DND-41 (cell line): ENCODE results near the gene SEC63.

ENCODE experiments used
- CTCF ChIP-seq: IDR thresholded peaks from 2 replicates; pipeline ENCODE4 v1.5.1; 2012; ENCODE audit warnings: borderline replicate concordance, low read length, moderate library complexity, mild to moderate bottlenecking; ENCODE audit not compliant: poor library complexity, severe bottlenecking; ENCODE audit errors: extremely low read depth
- EZH2 ChIP-seq: IDR thresholded peaks from 3 replicates; pipeline ENCODE4 v1.6.1; 2012; ENCODE audit warnings: borderline replicate concordance, low read depth, mild to moderate bottlenecking, moderate library complexity, low read length, inconsistent platforms; ENCODE audit not compliant: severe bottlenecking

- TF ChIP-seq CTCF (no peak), EZH2 (no peak)
These were observed 43.8 kb upstream of the SEC63 start for GRCh38 chr6:108001696-108002231.
